Suprapubic skin (tissue), 4 donors: ENCODE measurements around the gene COL18A1. TPM values are rescaled to one million over a fixed set of nuclear protein-coding genes. Genes with fewer than 3 reads are reported as not detected.

Source experiments
- DNase-seq, 2 donors: peaks; one replicate each; pipeline ENCODE4 v3.0.0-alpha.2; 2019; ENCODE audit warnings: low spot score in 2 of 2
- H3K27ac ChIP-seq: fragments of 200-600 bp; sonication (generic); one replicate; pipeline ENCODE4 v1.5.1; 2019
- H3K27me3 ChIP-seq: fragments of 200-600 bp; sonication (generic); one replicate; pipeline ENCODE4 v1.5.1; 2019
- H3K36me3 ChIP-seq: fragments of 200-600 bp; sonication (generic); one replicate; pipeline ENCODE4 v1.5.1; 2019
- H3K4me1 ChIP-seq: fragments of 200-600 bp; sonication (generic); one replicate; pipeline ENCODE4 v1.5.1; 2019
- H3K4me3 ChIP-seq: fragments of 200-600 bp; sonication (generic); one replicate; pipeline ENCODE4 v1.5.1; 2019; ENCODE audit warnings: mild to moderate bottlenecking
- H3K9me3 ChIP-seq: fragments of 200-600 bp; sonication (generic); one replicate; pipeline ENCODE4 v1.5.1; 2019
- EP300 ChIP-seq: sonication (generic); formaldehyde crosslinking; IDR thresholded peaks from one replicate; pipeline ENCODE4 v1.6.1; 2017; ENCODE audit warnings: antibody characterized with exemption
- POLR2A ChIP-seq, 2 donors: fragments of 450-650 bp; IDR thresholded peaks; one replicate each; pipeline ENCODE4 v1.6.1; 2017; ENCODE audit warnings: antibody characterized with exemption in 2 of 2, mild to moderate bottlenecking in 2 of 2, moderate library complexity in 2 of 2
- POLR2AphosphoS5 ChIP-seq, 3 donors: sonication (generic); formaldehyde crosslinking; IDR thresholded peaks; one replicate each; pipeline ENCODE4 v1.6.1; 2017; ENCODE audit warnings: antibody characterized with exemption in 3 of 3
- WGBS: methylation state at CpG from one replicate; pipeline ENCODE4 v1.1.5; 2018; 5-methylcytosine and 5-hydroxymethylcytosine counted together
- total RNA-seq, 4 donors: library from RNA; depleted of rRNA; stranded (reverse); fragments of >200 nt; gene quantifications; one replicate each; pipeline ENCODE4 v1.1.0, GENCODE V29; 2016
- TF ChIP-seq, protein P1 (sequence below), 2 donors: fragments of 200-600 bp in 1 of 2; fragments of 450-650 bp in 1 of 2; sonication (generic) in 1 of 2; IDR thresholded peaks; one replicate each; pipeline ENCODE4 v1.5.1; 2016 to 2019; ENCODE audit warnings: antibody characterized with exemption in 2 of 2, mild to moderate bottlenecking in 1 of 2, moderate library complexity in 1 of 2

Gene COL18A1
- total RNA-seq, 4 donors from 2014 or later = 71.9 to 157 (median 101) TPM

DNA sequence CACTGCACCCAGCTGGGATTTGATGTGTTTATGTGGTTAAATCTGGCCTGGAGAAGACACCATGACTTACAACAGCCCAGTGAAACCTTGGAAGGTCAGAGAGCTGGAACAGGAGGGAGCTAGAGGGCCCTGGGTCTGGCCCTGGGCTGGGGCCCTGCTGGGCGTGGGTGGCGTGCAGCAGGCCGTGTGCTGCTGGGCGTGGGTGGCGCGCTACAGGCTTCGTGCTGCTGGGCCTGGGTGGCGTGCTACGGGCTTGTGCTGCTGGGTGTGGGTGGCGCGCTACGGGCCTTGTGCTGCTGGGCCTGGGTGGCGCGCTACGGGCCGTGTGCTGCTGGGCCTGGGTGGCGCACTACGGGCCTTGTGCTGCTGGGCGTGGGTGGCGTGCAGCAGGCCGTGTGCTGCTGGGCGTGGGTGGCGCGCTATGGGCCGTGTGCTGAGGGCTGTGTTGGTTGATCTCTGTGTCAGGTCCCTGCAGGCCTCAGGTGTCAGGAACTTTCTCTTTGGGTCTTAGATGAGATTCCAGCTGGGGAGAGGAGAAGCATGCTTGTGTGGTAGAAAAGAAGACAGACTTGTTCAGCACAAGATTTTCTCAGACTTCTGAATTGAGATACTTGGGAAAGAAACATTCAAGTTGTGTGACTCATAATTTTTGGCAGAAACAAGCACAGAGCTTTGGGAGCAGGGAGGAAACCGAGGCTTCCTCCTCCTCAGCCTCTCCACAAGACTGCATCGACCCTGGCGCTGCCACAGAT is 66.0 kb downstream of the COL18A1 start:
- Histone ChIP-seq H3K4me1 (peaks cover 53% of the 10 kb centered on the region), H3K27me3 (no peaks in the 10 kb centered on the region), H3K27ac (peak overlapping the region; percentile 86), H3K9me3 (no peaks in the 10 kb centered on the region), H3K36me3 (peaks cover 17% of the 10 kb centered on the region), H3K4me3 (peak overlapping the region; percentile 13)
- no peak for TF ChIP-seq POLR2AphosphoS5 (IDR thresholded peaks at IDR 0.05)
- TF ChIP-seq EP300 = no peak
- TF ChIP-seq, protein P1, sequence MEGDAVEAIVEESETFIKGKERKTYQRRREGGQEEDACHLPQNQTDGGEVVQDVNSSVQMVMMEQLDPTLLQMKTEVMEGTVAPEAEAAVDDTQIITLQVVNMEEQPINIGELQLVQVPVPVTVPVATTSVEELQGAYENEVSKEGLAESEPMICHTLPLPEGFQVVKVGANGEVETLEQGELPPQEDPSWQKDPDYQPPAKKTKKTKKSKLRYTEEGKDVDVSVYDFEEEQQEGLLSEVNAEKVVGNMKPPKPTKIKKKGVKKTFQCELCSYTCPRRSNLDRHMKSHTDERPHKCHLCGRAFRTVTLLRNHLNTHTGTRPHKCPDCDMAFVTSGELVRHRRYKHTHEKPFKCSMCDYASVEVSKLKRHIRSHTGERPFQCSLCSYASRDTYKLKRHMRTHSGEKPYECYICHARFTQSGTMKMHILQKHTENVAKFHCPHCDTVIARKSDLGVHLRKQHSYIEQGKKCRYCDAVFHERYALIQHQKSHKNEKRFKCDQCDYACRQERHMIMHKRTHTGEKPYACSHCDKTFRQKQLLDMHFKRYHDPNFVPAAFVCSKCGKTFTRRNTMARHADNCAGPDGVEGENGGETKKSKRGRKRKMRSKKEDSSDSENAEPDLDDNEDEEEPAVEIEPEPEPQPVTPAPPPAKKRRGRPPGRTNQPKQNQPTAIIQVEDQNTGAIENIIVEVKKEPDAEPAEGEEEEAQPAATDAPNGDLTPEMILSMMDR (IDR thresholded peaks at IDR 0.05) = no peak
- TF ChIP-seq POLR2A (IDR thresholded peaks at IDR 0.05) = no peak
- WGBS = 8% methylated on average over 7 of the region's 28 CpGs
- DNase-seq = no peak

DNA sequence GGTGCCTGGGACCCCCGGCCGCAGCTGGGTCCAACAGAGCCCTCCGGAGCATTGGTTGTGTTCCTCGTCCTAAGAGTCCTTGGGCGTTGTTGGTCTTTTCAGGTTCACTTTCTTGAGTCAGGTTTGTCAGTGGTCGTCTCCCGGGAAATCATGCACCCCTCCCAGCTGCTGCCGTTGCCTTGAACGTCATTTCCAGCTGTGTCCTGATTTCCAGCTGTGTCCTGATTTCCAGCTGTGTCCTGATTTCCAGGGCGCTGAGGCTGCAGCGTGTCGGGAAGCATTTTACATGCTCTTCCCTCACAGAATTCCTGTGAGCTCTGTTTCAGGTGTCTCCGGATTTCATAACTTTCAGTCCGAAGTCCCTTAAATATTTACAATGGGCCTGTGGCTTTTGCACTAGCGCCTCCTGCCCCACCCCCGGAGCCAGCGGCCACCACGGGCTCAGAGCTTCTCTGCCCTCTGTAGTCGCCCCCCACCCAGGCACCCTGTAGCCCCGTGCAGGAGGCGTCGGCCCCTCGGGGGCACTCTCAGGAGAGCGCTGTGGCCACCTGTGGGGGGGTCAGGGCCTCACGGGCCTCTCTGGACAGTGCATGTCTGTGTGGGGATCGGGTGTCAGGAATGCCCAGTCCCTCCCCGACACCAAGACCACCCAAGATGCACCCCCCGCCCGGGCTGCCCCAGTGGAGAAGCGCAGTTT is 66.7 kb downstream of the COL18A1 start:
- Histone ChIP-seq H3K9me3 (no peaks in the 10 kb centered on the region), H3K27me3 (no peaks in the 10 kb centered on the region), H3K36me3 (peaks cover 21% of the 10 kb centered on the region), H3K4me1 (peaks cover 52% of the 10 kb centered on the region), H3K4me3 (peak overlapping the region; percentile 13), H3K27ac (peak overlapping the region; percentile 86)
- TF ChIP-seq POLR2AphosphoS5 (IDR thresholded peaks at IDR 0.05) (no peak), EP300 (no peak), POLR2A (IDR thresholded peaks at IDR 0.05) (no peak)
- TF ChIP-seq, protein P1 (IDR thresholded peaks at IDR 0.05) = no peak
- WGBS = 43% methylated on average over 30 of the region's 30 CpGs
- no peak for DNase-seq

DNA sequence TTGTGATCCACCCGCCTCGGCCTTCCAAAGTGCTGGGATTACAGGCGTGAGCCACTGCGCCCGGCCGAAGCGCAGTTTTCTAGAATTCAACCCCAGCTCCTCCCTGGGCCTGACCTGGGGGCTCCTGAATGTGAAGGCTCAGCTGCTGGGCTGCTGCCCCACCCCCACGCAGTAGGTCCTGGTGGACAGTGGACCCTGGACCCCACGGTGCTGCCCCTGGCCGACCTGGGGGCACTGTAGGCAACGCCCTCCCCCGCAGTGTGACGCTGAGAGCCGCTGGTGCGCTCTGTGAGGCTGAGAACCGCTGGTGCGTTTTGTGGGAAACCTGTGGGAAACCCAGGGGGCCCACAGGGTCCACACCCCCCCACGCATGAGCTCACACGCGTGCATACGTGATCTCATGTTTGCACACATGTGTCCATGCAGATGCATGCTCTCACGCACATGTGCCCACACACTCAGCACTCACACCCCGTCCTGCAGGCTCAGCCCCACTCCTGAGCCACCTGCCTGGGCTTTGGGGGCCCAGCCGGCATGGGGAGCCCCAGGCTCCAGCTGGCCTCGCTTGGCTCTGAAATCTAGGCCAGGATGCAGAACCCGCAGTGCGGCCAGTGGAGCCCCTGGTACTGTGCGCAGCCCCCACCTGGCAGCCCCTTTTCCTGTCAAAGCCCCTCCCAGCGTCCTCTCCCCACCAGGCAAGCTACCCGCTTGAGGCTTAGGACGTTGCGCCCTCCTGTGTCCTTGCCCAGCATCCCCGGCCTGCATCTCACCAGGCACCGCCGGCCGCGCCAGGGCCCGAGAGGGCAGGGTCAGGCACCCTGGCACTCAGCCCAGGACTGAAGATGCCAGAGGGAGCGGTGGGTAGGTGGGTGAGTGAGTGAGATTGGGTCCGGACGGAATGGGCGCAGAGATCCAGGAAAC is 67.7 kb downstream of the COL18A1 start:
- Histone ChIP-seq H3K27me3 (no peaks in the 10 kb centered on the region), H3K4me1 (peaks cover 42% of the 10 kb centered on the region), H3K27ac (peak overlapping the region; percentile 86), H3K36me3 (peaks cover 26% of the 10 kb centered on the region), H3K9me3 (no peaks in the 10 kb centered on the region), H3K4me3 (no peak overlapping the region)
- DNase-seq = no peak
- TF ChIP-seq POLR2AphosphoS5 (IDR thresholded peaks at IDR 0.05) = no peak
- no peak for TF ChIP-seq EP300
- TF ChIP-seq, protein P1 (IDR thresholded peaks at IDR 0.05) = no peak
- TF ChIP-seq POLR2A (IDR thresholded peaks at IDR 0.05) = no peak
- WGBS = 93% methylated on average over 13 of the region's 42 CpGs

DNA sequence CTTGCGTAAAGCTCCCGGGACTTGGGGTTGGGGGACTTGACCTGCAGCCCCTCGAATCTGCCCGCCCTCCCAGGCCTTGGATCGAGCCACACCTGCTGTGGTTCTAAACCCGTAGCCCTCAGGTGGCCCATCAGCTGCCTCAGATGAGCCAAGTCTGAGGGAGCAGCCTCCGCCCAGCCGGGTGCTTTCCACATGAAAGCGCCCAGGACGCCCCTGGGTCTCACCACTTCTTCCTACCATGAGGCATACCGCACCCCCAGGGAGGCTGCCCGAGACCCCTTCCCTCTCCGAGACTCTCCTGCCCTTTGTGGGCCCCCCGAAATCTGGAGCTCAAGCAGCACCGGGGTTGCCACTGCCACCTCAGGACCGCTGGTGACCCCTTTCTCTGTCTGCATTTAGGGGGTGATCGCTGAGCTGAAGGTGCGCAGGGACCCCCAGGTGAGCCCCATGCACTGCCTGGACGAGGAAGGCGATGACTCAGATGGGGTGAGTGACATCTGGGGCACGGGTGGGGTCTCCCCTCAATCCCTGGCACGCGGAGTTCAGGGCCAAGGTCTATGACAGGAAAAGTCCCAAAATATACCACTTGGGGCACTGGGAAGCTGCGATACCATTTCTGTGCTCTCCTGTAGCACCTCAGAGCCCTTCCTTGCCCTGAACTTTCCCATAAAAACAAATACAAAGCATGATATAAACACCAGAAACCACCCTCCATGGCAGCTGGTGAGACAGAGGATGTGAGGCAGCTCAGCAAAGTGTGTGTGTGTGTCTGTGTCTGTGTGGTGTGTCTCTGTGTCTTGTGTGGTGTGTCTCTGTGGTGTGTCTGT is 68.7 kb downstream of the COL18A1 start:
- no peak overlapping the region for H3K4me3 ChIP-seq
- H3K9me3 ChIP-seq = no peaks in the 10 kb centered on the region
- no peak for TF ChIP-seq EP300
- TF ChIP-seq POLR2AphosphoS5 (IDR thresholded peaks at IDR 0.05) = no peak
- TF ChIP-seq, protein P1 (IDR thresholded peaks at IDR 0.05) = no peak
- TF ChIP-seq POLR2A (IDR thresholded peaks at IDR 0.05) = no peak
- WGBS = 92% methylated on average over 23 of the region's 24 CpGs
- DNase-seq = no peak
- H3K27me3 ChIP-seq = no peaks in the 10 kb centered on the region
- H3K36me3 ChIP-seq = peaks cover 26% of the 10 kb centered on the region
- no peak overlapping the region for H3K27ac ChIP-seq
- H3K4me1 ChIP-seq = peaks cover 45% of the 10 kb centered on the region
